ENCODE results near the gene MYO1D. TPM values are rescaled to one million over a fixed set of nuclear protein-coding genes. Genes with fewer than 3 reads are reported as not detected.

MYO1D gene
- total and polyA plus RNA-seq, 5 donors from 2014 or later = 1.5 to 8.2 (median 2.7) TPM

- H3K27ac Mint-ChIP-seq = no peak overlapping the region
Observed at GRCh38 chr17:32916134-32916533, 39.2 kb upstream of the MYO1D start.

GRCh38 chr17:32915245-32915644 is 38.3 kb upstream of the MYO1D start:
- peaks cover 6% of the 10 kb centered on the region for H3K27me3 Mint-ChIP-seq
- no peak overlapping the region for H3K27ac Mint-ChIP-seq

More at GRCh38 chr17:32916134-32916533, 39.2 kb upstream of the MYO1D start:
- Histone ChIP-seq H3K27ac (ENCODE audit: insufficient read depth, low read length, poor library complexity, severe bottlenecking) (no peak overlapping the region), H3K4me3 (ENCODE audit: low read depth, low read length) (no peak overlapping the region), H3K9me3 (ENCODE audit: control insufficient read depth in 2 of 2, low read length in 2 of 2) (no peaks in the 10 kb centered on the region), H3K27me3 (ENCODE audit: control insufficient read depth, insufficient read depth, low read length) (no peaks in the 10 kb centered on the region), H3K36me3 (ENCODE audit: control insufficient read depth, insufficient read depth, low read length) (no peaks in the 10 kb centered on the region), H3K4me1 (ENCODE audit: control insufficient read depth, insufficient read depth, low read length, poor library complexity, severe bottlenecking) (no peaks in the 10 kb centered on the region)
- H3K4me3 Mint-ChIP-seq = no peak overlapping the region
- DNase-seq (no peak), ATAC-seq (ENCODE audit: low read depth in 2 of 2) (no peak)
- peaks cover 0 to 5% (median under 1%) of the 10 kb centered on the region in 4 donors for H3K4me1 Mint-ChIP-seq
- peaks cover 6% of the 10 kb centered on the region for H3K27me3 Mint-ChIP-seq
- no peaks in the 10 kb centered on the region for H3K9me3 Mint-ChIP-seq
- no peaks in the 10 kb centered on the region for H3K36me3 Mint-ChIP-seq

GRCh38 chr17:32914181-32914580 is 37.3 kb upstream of the MYO1D start:
- Histone ChIP-seq H3K4me1 (ENCODE audit: control insufficient read depth, insufficient read depth, low read length, poor library complexity, severe bottlenecking) (no peaks in the 10 kb centered on the region), H3K9me3 (ENCODE audit: control insufficient read depth in 2 of 2, low read length in 2 of 2) (no peaks in the 10 kb centered on the region), H3K27me3 (ENCODE audit: control insufficient read depth, insufficient read depth, low read length) (no peaks in the 10 kb centered on the region), H3K36me3 (ENCODE audit: control insufficient read depth, insufficient read depth, low read length) (no peaks in the 10 kb centered on the region), H3K4me3 (ENCODE audit: low read depth, low read length) (no peak overlapping the region), H3K27ac (ENCODE audit: insufficient read depth, low read length, poor library complexity, severe bottlenecking) (no peak overlapping the region)
- ATAC-seq (ENCODE audit: low read depth in 2 of 2) (no peak), DNase-seq (peak in 1 of 3 donors; percentile 48)
- no peak overlapping the region for H3K27ac Mint-ChIP-seq
- no peak overlapping the region for H3K4me3 Mint-ChIP-seq
- H3K27me3 Mint-ChIP-seq = peaks cover 12% of the 10 kb centered on the region
- H3K4me1 Mint-ChIP-seq = peaks cover 3 to 5% (median 4%) of the 10 kb centered on the region in 4 donors
- H3K36me3 Mint-ChIP-seq = no peaks in the 10 kb centered on the region
- no peaks in the 10 kb centered on the region for H3K9me3 Mint-ChIP-seq

More at GRCh38 chr17:32915245-32915644, 38.3 kb upstream of the MYO1D start:
- Histone ChIP-seq H3K4me1 (ENCODE audit: control insufficient read depth, insufficient read depth, low read length, poor library complexity, severe bottlenecking) (no peaks in the 10 kb centered on the region), H3K27me3 (ENCODE audit: control insufficient read depth, insufficient read depth, low read length) (no peaks in the 10 kb centered on the region), H3K9me3 (ENCODE audit: control insufficient read depth in 2 of 2, low read length in 2 of 2) (no peaks in the 10 kb centered on the region), H3K4me3 (ENCODE audit: low read depth, low read length) (no peak overlapping the region), H3K36me3 (ENCODE audit: control insufficient read depth, insufficient read depth, low read length) (no peaks in the 10 kb centered on the region), H3K27ac (ENCODE audit: insufficient read depth, low read length, poor library complexity, severe bottlenecking) (no peak overlapping the region)
- Mint-ChIP-seq H3K4me3 (no peak overlapping the region), H3K9me3 (no peaks in the 10 kb centered on the region), H3K36me3 (no peaks in the 10 kb centered on the region), H3K4me1 (peaks cover 0 to 5% (median under 1%) of the 10 kb centered on the region in 4 donors)
- ATAC-seq (ENCODE audit: low read depth in 2 of 2) (no peak), DNase-seq (no peak)

- Mint-ChIP-seq H3K27ac (no peak overlapping the region), H3K36me3 (no peaks in the 10 kb centered on the region), H3K4me1 (peaks cover 3 to 6% (median 5%) of the 10 kb centered on the region in 4 donors), H3K9me3 (no peaks in the 10 kb centered on the region), H3K4me3 (no peak overlapping the region), H3K27me3 (peaks cover 16% of the 10 kb centered on the region)
- no peaks in the 10 kb centered on the region for H3K4me1 ChIP-seq (ENCODE audit: control insufficient read depth, insufficient read depth, low read length, poor library complexity, severe bottlenecking)
- H3K27me3 ChIP-seq (ENCODE audit: control insufficient read depth, insufficient read depth, low read length) = no peaks in the 10 kb centered on the region
- H3K4me3 ChIP-seq (ENCODE audit: low read depth, low read length) = no peak overlapping the region
- ATAC-seq (ENCODE audit: low read depth in 2 of 2) = no peak
- no peak overlapping the region for H3K27ac ChIP-seq (ENCODE audit: insufficient read depth, low read length, poor library complexity, severe bottlenecking)
- H3K9me3 ChIP-seq (ENCODE audit: control insufficient read depth in 2 of 2, low read length in 2 of 2) = no peaks in the 10 kb centered on the region
- no peak for DNase-seq
- H3K36me3 ChIP-seq (ENCODE audit: control insufficient read depth, insufficient read depth, low read length) = no peaks in the 10 kb centered on the region
Observed at GRCh38 chr17:32913593-32913992, 36.7 kb upstream of the MYO1D start.

GRCh38 chr17:32912218-32912897 is 35.4 kb upstream of the MYO1D start:
- H3K27ac ChIP-seq (ENCODE audit: insufficient read depth, low read length, poor library complexity, severe bottlenecking) = no peak overlapping the region
- H3K4me3 Mint-ChIP-seq = no peak overlapping the region
- H3K27me3 ChIP-seq (ENCODE audit: control insufficient read depth, insufficient read depth, low read length) = no peaks in the 10 kb centered on the region
- no peak overlapping the region for H3K4me3 ChIP-seq (ENCODE audit: low read depth, low read length)
- peaks cover 0 to 6% (median 4%) of the 10 kb centered on the region in 4 donors for H3K4me1 Mint-ChIP-seq
- ATAC-seq (ENCODE audit: low read depth in 2 of 2) = no peak
- no peak for DNase-seq
- H3K27me3 Mint-ChIP-seq = peaks cover 19% of the 10 kb centered on the region
- no peaks in the 10 kb centered on the region for H3K36me3 Mint-ChIP-seq
- no peaks in the 10 kb centered on the region for H3K4me1 ChIP-seq (ENCODE audit: control insufficient read depth, insufficient read depth, low read length, poor library complexity, severe bottlenecking)
- H3K9me3 ChIP-seq (ENCODE audit: control insufficient read depth in 2 of 2, low read length in 2 of 2) = no peaks in the 10 kb centered on the region
- H3K27ac Mint-ChIP-seq = no peak overlapping the region
- no peaks in the 10 kb centered on the region for H3K36me3 ChIP-seq (ENCODE audit: control insufficient read depth, insufficient read depth, low read length)
- no peaks in the 10 kb centered on the region for H3K9me3 Mint-ChIP-seq

DNA sequence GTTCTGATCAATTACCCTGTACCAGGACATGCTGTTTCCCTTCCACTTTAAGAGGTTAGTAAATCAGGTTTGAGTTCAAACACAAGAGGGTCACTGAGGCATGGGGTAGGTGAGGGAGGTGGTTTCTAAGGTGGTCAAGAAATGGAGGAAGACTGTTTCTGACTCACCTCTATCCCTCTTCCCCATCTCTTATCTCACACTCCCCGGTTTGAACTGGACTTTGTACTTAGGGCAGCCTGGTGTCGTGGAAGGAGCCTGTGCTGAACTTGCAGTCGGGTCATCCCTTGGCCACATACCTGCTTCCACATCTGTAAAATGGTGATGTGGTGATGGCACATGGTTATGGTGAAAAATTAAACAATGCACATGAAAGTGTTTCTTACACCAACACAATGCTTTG is 33.8 kb upstream of the MYO1D start:
- H3K27ac Mint-ChIP-seq = no peak overlapping the region

DNA sequence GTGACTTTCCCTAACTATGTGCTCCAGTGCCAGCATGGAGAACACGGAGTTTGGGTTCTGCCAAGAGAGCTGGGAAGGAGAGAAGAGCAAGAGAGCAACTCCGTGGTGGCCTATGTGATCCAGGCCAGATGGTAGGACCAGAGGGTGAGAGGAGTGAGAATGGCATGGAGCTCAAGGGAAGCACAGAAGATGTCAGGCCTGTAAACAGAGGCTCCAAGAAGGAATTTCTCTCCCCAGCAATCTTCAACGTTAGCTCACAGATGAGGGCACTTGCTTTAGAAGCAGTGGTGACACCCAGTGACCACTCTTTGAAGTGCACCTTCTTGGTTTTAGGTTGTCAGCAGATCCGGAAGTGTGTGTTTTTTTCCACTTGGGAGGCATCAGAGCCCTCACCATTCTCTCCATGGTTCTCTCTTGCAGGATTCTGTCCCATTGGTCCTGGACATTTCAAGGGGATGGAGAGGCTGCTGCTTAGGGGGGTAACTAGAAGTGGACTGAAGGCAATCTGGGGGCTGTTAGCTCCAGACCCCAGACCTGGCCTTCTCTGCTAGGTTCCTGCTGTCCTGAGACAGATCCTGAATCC is 33.0 kb upstream of the MYO1D start:
- Mint-ChIP-seq H3K27ac (no peak overlapping the region), H3K4me1 (peaks cover 0 to 6% (median 3%) of the 10 kb centered on the region in 4 donors), H3K27me3 (peaks cover 26% of the 10 kb centered on the region), H3K4me3 (no peak overlapping the region), H3K9me3 (no peaks in the 10 kb centered on the region), H3K36me3 (no peaks in the 10 kb centered on the region)
- Histone ChIP-seq H3K27ac (ENCODE audit: insufficient read depth, low read length, poor library complexity, severe bottlenecking) (no peak overlapping the region), H3K27me3 (ENCODE audit: control insufficient read depth, insufficient read depth, low read length) (no peaks in the 10 kb centered on the region), H3K4me1 (ENCODE audit: control insufficient read depth, insufficient read depth, low read length, poor library complexity, severe bottlenecking) (no peaks in the 10 kb centered on the region), H3K4me3 (ENCODE audit: low read depth, low read length) (no peak overlapping the region), H3K36me3 (ENCODE audit: control insufficient read depth, insufficient read depth, low read length) (no peaks in the 10 kb centered on the region), H3K9me3 (ENCODE audit: control insufficient read depth in 2 of 2, low read length in 2 of 2) (no peaks in the 10 kb centered on the region)
- ATAC-seq (ENCODE audit: low read depth in 2 of 2) = peak; percentile 31 to 67
- DNase-seq = peak; percentile 9 to 80 (median 44)

More for the DNA sequence above, 33.8 kb upstream of the MYO1D start:
- H3K4me3 Mint-ChIP-seq = no peak overlapping the region
- Histone ChIP-seq H3K4me3 (ENCODE audit: low read depth, low read length) (no peak overlapping the region), H3K4me1 (ENCODE audit: control insufficient read depth, insufficient read depth, low read length, poor library complexity, severe bottlenecking) (no peaks in the 10 kb centered on the region), H3K36me3 (ENCODE audit: control insufficient read depth, insufficient read depth, low read length) (no peaks in the 10 kb centered on the region), H3K27me3 (ENCODE audit: control insufficient read depth, insufficient read depth, low read length) (no peaks in the 10 kb centered on the region), H3K9me3 (ENCODE audit: control insufficient read depth in 2 of 2, low read length in 2 of 2) (no peaks in the 10 kb centered on the region), H3K27ac (ENCODE audit: insufficient read depth, low read length, poor library complexity, severe bottlenecking) (no peak overlapping the region)
- peaks cover 0 to 6% (median 3%) of the 10 kb centered on the region in 4 donors for H3K4me1 Mint-ChIP-seq
- no peaks in the 10 kb centered on the region for H3K36me3 Mint-ChIP-seq
- H3K27me3 Mint-ChIP-seq = peaks cover 17% of the 10 kb centered on the region
- ATAC-seq (ENCODE audit: low read depth in 2 of 2) (no peak), DNase-seq (no peak)
- no peaks in the 10 kb centered on the region for H3K9me3 Mint-ChIP-seq

DNA sequence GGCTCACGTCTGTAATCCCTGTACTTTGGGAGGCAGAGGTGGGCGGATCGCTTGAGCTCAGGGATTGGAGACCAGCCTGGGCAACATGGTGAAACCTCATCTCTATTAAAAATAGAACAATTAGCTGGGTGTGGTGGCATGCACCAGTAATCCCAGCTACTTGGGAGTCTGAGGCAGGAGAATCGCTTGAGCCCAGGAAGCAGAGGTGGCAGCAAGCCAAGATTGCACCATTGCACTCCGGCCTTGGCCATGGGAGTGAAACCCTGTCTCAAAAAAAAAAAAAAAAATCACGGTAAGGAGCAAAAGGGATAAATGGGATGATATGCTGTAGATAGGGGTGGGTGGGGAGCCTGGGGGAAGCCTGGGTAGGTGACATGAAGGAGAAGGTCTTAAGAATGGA is 30.7 kb upstream of the MYO1D start:
- Mint-ChIP-seq H3K9me3 (no peaks in the 10 kb centered on the region), H3K27ac (no peak overlapping the region), H3K36me3 (no peaks in the 10 kb centered on the region), H3K4me1 (peaks cover 6 to 8% (median 6%) of the 10 kb centered on the region in 4 donors), H3K27me3 (peaks cover 34% of the 10 kb centered on the region), H3K4me3 (no peak overlapping the region)
- DNase-seq (no peak), ATAC-seq (ENCODE audit: low read depth in 2 of 2) (no peak)
- no peaks in the 10 kb centered on the region for H3K4me1 ChIP-seq (ENCODE audit: control insufficient read depth, insufficient read depth, low read length, poor library complexity, severe bottlenecking)
- H3K36me3 ChIP-seq (ENCODE audit: control insufficient read depth, insufficient read depth, low read length) = no peaks in the 10 kb centered on the region
- no peak overlapping the region for H3K4me3 ChIP-seq (ENCODE audit: low read depth, low read length)
- H3K9me3 ChIP-seq (ENCODE audit: control insufficient read depth in 2 of 2, low read length in 2 of 2) = no peaks in the 10 kb centered on the region
- H3K27ac ChIP-seq (ENCODE audit: insufficient read depth, low read length, poor library complexity, severe bottlenecking) = no peak overlapping the region
- H3K27me3 ChIP-seq (ENCODE audit: control insufficient read depth, insufficient read depth, low read length) = peaks cover 2% of the 10 kb centered on the region
